HG03025 (cell line): Measurements from ENCODE around the gene GABRP.

Experiments
- ATAC-seq: cut with Tn5 transposase; IDR thresholded peaks from one replicate; pipeline ENCODE4 v1.9.1; 2021; ENCODE audit warnings: mild to moderate bottlenecking, moderate library complexity; ENCODE audit not compliant: unreplicated experiment, low FRiP score

GABRP gene

GRCh38 chr5:170783498-170784247 is at the start of gene GABRP:
Gene GABRP, plus strand, starts transcription at chr5:170783725. Its CDS starts 4,891 bp downstream, at chr5:170788616.
- no peak for ATAC-seq

- no peak for ATAC-seq
These were observed 46.6 kb upstream of the GABRP start for GRCh38 chr5:170736966-170737365.

- ATAC-seq, result no peak
These were observed 45.9 kb upstream of the GABRP start for GRCh38 chr5:170737591-170737990.

- ATAC-seq, result no peak
These were observed 44.7 kb upstream of the GABRP start for GRCh38 chr5:170738840-170739239.

- ATAC-seq, result no peak
These were observed 44.1 kb upstream of the GABRP start for GRCh38 chr5:170739446-170739845.

- no peak for ATAC-seq
These were observed 42.8 kb upstream of the GABRP start for GRCh38 chr5:170740551-170741205.

- no peak for ATAC-seq
These were observed 41.7 kb upstream of the GABRP start for GRCh38 chr5:170741801-170742200.

- no peak for ATAC-seq
These were observed 39.7 kb upstream of the GABRP start for GRCh38 chr5:170743876-170744212.

GRCh38 chr5:170745481-170746071 is 37.9 kb upstream of the GABRP start:
- ATAC-seq, result no peak

GRCh38 chr5:170746075-170746960 is 37.2 kb upstream of the GABRP start:
- ATAC-seq, result no peak

GRCh38 chr5:170746961-170747340 is 36.6 kb upstream of the GABRP start:
- ATAC-seq, result no peak

- no peak for ATAC-seq
These were observed 36.2 kb upstream of the GABRP start for GRCh38 chr5:170747357-170747756.

- no peak for ATAC-seq
These were observed 35.7 kb upstream of the GABRP start for GRCh38 chr5:170747851-170748250.

GRCh38 chr5:170748951-170749471 is 34.5 kb upstream of the GABRP start:
- ATAC-seq, result no peak

- ATAC-seq, result no peak
These were observed 33.6 kb upstream of the GABRP start for GRCh38 chr5:170749911-170750431.

GRCh38 chr5:170750791-170751190 is 32.7 kb upstream of the GABRP start:
- no peak for ATAC-seq

- ATAC-seq, result no peak
These were observed 31.9 kb upstream of the GABRP start for GRCh38 chr5:170751631-170752030.

GRCh38 chr5:170752257-170753215 is 31.0 kb upstream of the GABRP start:
- no peak for ATAC-seq

GRCh38 chr5:170753311-170753710 is 30.2 kb upstream of the GABRP start:
- ATAC-seq, result no peak
